Natural killer cell (primary cell): ENCODE results near the gene ANAPC16. TPM values are rescaled to one million over a fixed set of nuclear protein-coding genes. Genes with fewer than 3 reads are reported as not detected.

ENCODE experiments used
- ATAC-seq, 3 donors: fragments of 150-1000 bp in 2 of 3; fragments of 200-7000 bp in 1 of 3; cut with Tn5 transposase; 1 replicate in 1 of 3; 2 replicates in 2 of 3; pipeline ENCODE4 v1.10.0; 2021; ENCODE audit warnings: mild to moderate bottlenecking in 2 of 3, moderate library complexity in 2 of 3
- DNase-seq, 2 donors: peaks; one replicate each; pipeline versions ENCODE4 v3.0.0 to v3.0.0-alpha.2; 2013 to 2021; ENCODE audit warnings: mixed read lengths in 1 of 2
- H3K27ac ChIP-seq: one replicate; pipeline ENCODE4 v1.5.1; 2013; ENCODE audit warnings: mild to moderate bottlenecking, low read length
- H3K27me3 ChIP-seq: one replicate; pipeline ENCODE4 v1.6.1; 2013; ENCODE audit warnings: low read length; ENCODE audit not compliant: control insufficient read depth, insufficient read depth
- H3K36me3 ChIP-seq: one replicate; pipeline ENCODE4 v1.6.1; 2013; ENCODE audit warnings: low read length; ENCODE audit not compliant: control insufficient read depth, insufficient read depth
- H3K4me1 ChIP-seq: one replicate; pipeline ENCODE4 v1.6.1; 2013; ENCODE audit warnings: low read length; ENCODE audit not compliant: control insufficient read depth, insufficient read depth
- H3K4me3 ChIP-seq: one replicate; pipeline ENCODE4 v1.5.1; 2013; ENCODE audit warnings: low read length
- H3K9me3 ChIP-seq: one replicate; pipeline ENCODE4 v1.6.1; 2013; ENCODE audit warnings: low read length; ENCODE audit not compliant: control insufficient read depth, insufficient read depth
- H3K27ac Mint-ChIP-seq, 2 donors: one replicate each; pipeline ENCODE4 v1.8.0; 2022; ENCODE audit warnings: mild to moderate bottlenecking in 2 of 2, mixed read lengths in 2 of 2, moderate library complexity in 1 of 2
- H3K27me3 Mint-ChIP-seq, 2 donors: one replicate each; pipeline ENCODE4 v1.8.0; 2022; ENCODE audit warnings: low read depth in 2 of 2, mixed read lengths in 2 of 2
- H3K36me3 Mint-ChIP-seq: one replicate; pipeline ENCODE4 v1.8.0; 2022; ENCODE audit warnings: mixed read lengths
- H3K4me1 Mint-ChIP-seq, 2 donors: one replicate each; pipeline ENCODE4 v1.8.0; 2022; ENCODE audit warnings: mixed read lengths in 2 of 2
- H3K4me3 Mint-ChIP-seq: one replicate; pipeline ENCODE4 v1.8.0; 2022; ENCODE audit warnings: mild to moderate bottlenecking, moderate library complexity, mixed read lengths
- H3K9me3 Mint-ChIP-seq, 2 donors: one replicate each; pipeline ENCODE4 v1.8.0; 2022; ENCODE audit warnings: mixed read lengths in 2 of 2
- WGBS: methylation state at CpG from one replicate; pipeline ENCODE4 v1.1.7; 2013; ENCODE audit warnings: missing lambda C conversion rate; ENCODE audit not compliant: insufficient coverage; 5-methylcytosine and 5-hydroxymethylcytosine counted together
- intact Hi-C: fragments of 100-400 bp; cut with micrococcal nuclease; formaldehyde crosslinking; loops from one replicate; pipeline ENCODE4 v1.14.2; 2022
- total RNA-seq, 4 donors: library from RNA; stranded (reverse); fragments of 120-200 nt in 1 of 4; gene quantifications; one replicate each; pipeline versions ENCODE4 v1.2.3 to v1.2.4, GENCODE V29; 2013 to 2022
- TF ChIP-seq, protein P1 (sequence below): fragments of 200-600 bp; IDR thresholded peaks from one replicate; pipeline ENCODE4 v1.8.0; 2022; ENCODE audit warnings: antibody characterized with exemption

ANAPC16 gene
- total RNA-seq, 3 donors from 2014 or later (not counting 1 experiment from before 2014, with no cell fraction given): 70.9 to 77.0 (median 71.0) TPM

DNA sequence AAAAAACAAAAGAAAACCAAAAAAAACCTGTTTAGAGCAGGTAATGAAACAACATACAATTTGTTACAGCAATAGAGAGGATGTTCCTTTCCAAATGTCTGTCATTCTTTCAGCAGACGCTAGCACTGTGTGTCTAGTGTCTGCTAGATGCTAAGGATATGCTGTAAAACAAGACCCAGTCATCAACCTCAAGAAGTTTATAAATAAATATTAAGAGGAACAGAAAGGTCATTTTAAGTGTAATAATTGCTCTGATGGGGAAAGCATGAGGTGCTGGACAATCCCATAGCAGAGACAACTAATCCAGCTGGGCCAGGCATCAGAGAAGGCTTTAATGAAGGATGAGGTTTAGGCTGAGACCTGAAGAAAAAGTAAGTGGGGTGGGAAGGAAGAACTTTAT lies 23.6 kb downstream of the ANAPC16 start:
- H3K36me3 ChIP-seq: peaks cover 16% of the 10 kb centered on the region
- Mint-ChIP-seq H3K4me1 (peaks cover 16 to 37% of the 10 kb centered on the region in 2 donors), H3K27ac (no peak overlapping the region), H3K9me3 (no peaks in the 10 kb centered on the region), H3K4me3 (no peak overlapping the region), H3K36me3 (no peaks in the 10 kb centered on the region), H3K27me3 (no peaks in the 10 kb centered on the region)
- DNase-seq (no peak), ATAC-seq (no peak)
- TF ChIP-seq, protein P1, sequence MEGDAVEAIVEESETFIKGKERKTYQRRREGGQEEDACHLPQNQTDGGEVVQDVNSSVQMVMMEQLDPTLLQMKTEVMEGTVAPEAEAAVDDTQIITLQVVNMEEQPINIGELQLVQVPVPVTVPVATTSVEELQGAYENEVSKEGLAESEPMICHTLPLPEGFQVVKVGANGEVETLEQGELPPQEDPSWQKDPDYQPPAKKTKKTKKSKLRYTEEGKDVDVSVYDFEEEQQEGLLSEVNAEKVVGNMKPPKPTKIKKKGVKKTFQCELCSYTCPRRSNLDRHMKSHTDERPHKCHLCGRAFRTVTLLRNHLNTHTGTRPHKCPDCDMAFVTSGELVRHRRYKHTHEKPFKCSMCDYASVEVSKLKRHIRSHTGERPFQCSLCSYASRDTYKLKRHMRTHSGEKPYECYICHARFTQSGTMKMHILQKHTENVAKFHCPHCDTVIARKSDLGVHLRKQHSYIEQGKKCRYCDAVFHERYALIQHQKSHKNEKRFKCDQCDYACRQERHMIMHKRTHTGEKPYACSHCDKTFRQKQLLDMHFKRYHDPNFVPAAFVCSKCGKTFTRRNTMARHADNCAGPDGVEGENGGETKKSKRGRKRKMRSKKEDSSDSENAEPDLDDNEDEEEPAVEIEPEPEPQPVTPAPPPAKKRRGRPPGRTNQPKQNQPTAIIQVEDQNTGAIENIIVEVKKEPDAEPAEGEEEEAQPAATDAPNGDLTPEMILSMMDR: no peak
- no peak overlapping the region for H3K4me3 ChIP-seq
- intact Hi-C loops: no loop called here
- WGBS: no CpG with 5 or more reads among the region's 1 CpG
- no peak overlapping the region for H3K27ac ChIP-seq
- no peaks in the 10 kb centered on the region for H3K27me3 ChIP-seq
- peaks cover 18% of the 10 kb centered on the region for H3K4me1 ChIP-seq
- no peaks in the 10 kb centered on the region for H3K9me3 ChIP-seq

DNA sequence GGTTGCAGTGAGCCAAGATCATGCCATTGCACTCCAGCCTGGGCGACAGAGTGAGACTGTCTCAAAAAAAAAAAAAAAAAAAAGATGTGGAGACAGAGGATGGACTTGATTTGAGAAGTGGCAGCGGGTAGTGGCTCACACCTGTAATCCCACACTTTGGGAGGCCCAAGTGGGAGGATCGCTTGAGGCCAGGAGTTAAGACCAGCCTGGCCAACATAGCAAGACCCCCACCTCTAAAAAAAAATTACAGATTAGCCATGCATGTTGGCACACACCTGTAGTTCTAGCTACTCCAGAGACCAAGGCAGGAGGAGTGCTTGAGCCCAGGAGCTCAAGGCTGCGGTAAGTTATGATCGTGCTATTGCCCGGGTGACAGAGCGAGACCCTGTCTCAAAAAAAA lies 24.6 kb downstream of the ANAPC16 start:
- Histone ChIP-seq H3K27me3 (no peaks in the 10 kb centered on the region), H3K27ac (no peak overlapping the region), H3K4me3 (no peak overlapping the region), H3K36me3 (peaks cover 10% of the 10 kb centered on the region), H3K9me3 (no peaks in the 10 kb centered on the region), H3K4me1 (peaks cover 28% of the 10 kb centered on the region)
- H3K4me3 Mint-ChIP-seq: no peak overlapping the region
- H3K27ac Mint-ChIP-seq: no peak overlapping the region
- no peaks in the 10 kb centered on the region for H3K36me3 Mint-ChIP-seq
- TF ChIP-seq, protein P1: no peak
- peaks cover 24 to 46% of the 10 kb centered on the region in 2 donors for H3K4me1 Mint-ChIP-seq
- WGBS: 98% methylated on average over 7 of the region's 7 CpGs
- intact Hi-C loops: no loop called here
- ATAC-seq (no peak), DNase-seq (no peak)
- no peaks in the 10 kb centered on the region for H3K27me3 Mint-ChIP-seq
- H3K9me3 Mint-ChIP-seq: no peaks in the 10 kb centered on the region

DNA sequence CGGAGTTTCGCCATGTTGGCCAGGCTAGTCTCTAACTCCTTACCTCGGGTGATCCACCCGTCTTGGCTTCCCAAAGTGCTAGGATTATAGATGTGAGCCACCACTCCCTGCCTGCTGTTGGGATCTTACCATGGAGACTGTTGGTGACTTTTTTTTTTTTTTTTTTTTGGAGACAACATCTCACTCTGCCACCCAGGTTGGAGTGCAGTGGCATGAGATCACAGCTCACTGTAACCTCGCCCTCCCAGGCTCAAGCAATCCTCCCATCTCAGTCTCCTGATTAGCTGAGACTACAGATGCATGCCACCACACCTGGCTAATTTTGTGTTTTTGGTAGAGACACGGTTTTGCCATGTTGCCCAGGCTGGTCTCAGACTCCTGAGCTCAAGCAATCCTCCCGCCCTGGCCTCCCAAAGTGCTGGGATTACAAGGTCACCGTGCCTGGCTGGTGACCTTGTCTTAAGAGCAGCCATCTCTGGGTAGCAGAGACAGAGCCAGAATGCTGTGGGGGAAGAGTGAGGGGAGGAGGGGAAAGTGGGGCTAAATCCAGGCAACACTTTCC lies 26.0 kb downstream of the ANAPC16 start:
- Mint-ChIP-seq H3K4me3 (no peak overlapping the region), H3K27me3 (no peaks in the 10 kb centered on the region), H3K36me3 (no peaks in the 10 kb centered on the region), H3K4me1 (peaks cover 35 to 58% of the 10 kb centered on the region in 2 donors), H3K27ac (no peak overlapping the region), H3K9me3 (no peaks in the 10 kb centered on the region)
- TF ChIP-seq, protein P1: no peak
- ATAC-seq (no peak), DNase-seq (no peak)
- peaks cover 41% of the 10 kb centered on the region for H3K4me1 ChIP-seq
- intact Hi-C loops: no loop called here
- no peak overlapping the region for H3K4me3 ChIP-seq
- no peaks in the 10 kb centered on the region for H3K27me3 ChIP-seq
- 96% methylated on average over 8 of the region's 8 CpGs for WGBS
- peaks cover 2% of the 10 kb centered on the region for H3K36me3 ChIP-seq
- no peak overlapping the region for H3K27ac ChIP-seq
- no peaks in the 10 kb centered on the region for H3K9me3 ChIP-seq

DNA sequence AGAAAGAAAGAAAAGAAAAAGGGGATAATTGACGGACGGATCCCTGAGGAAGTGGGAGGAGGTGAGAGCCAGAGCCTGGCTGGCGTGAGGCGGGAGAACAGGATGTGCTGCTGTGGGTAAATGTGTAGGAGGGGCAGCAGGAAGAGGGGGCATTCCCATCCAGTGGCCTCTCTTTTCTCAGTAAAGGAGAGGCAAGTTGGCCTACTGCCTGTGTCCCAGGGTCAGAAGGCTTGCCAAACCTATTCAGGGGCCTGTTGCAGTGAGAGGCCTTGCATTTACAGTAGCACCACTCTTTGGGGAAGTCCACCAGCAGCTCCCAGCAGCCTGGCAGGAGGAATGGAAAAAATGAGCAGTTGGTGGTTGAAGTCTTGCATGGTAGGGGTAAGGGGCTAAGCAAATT lies 26.9 kb downstream of the ANAPC16 start:
- intact Hi-C loops: no loop called here
- no peaks in the 10 kb centered on the region for H3K9me3 ChIP-seq
- H3K36me3 Mint-ChIP-seq: no peaks in the 10 kb centered on the region
- no peak overlapping the region for H3K27ac Mint-ChIP-seq
- H3K9me3 Mint-ChIP-seq: no peaks in the 10 kb centered on the region
- H3K27ac ChIP-seq: no peak overlapping the region
- H3K36me3 ChIP-seq: no peaks in the 10 kb centered on the region
- peaks cover 36 to 66% of the 10 kb centered on the region in 2 donors for H3K4me1 Mint-ChIP-seq
- peaks cover 50% of the 10 kb centered on the region for H3K4me1 ChIP-seq
- ATAC-seq (no peak), DNase-seq (no peak)
- TF ChIP-seq, protein P1: no peak
- 50% methylated on average over 4 of the region's 4 CpGs for WGBS
- H3K27me3 Mint-ChIP-seq: no peaks in the 10 kb centered on the region
- no peak overlapping the region for H3K4me3 ChIP-seq
- H3K4me3 Mint-ChIP-seq: no peak overlapping the region
- H3K27me3 ChIP-seq: no peaks in the 10 kb centered on the region
